SK-N-SH treated with all-trans-retinoic acid at 6 μM for 48 hours (cell line): ENCODE data around the gene TRABD2B.

Experiments
- ATAC-seq: fragments of 200-7000 bp; cut with Tn5 transposase; 3 replicates; pipeline ENCODE4 v1.9.1; 2020; ENCODE audit warnings: mild to moderate bottlenecking, moderate library complexity
- ARNTL ChIP-seq: fragments of 450-650 bp; formaldehyde crosslinking; IDR thresholded peaks from 2 replicates; pipeline ENCODE4 v1.5.0; 2020; ENCODE audit warnings: low read depth, mild to moderate bottlenecking, moderate library complexity, borderline replicate concordance
- BACH2 ChIP-seq: fragments of 250-450 bp; sonication (Bioruptor Pico); IDR thresholded peaks from 2 replicates; pipeline ENCODE4 v1.9.0; 2021; ENCODE audit warnings: mild to moderate bottlenecking, borderline replicate concordance
- CREB5 ChIP-seq: fragments of 250-450 bp; sonication (Bioruptor Pico); IDR thresholded peaks from 2 replicates; pipeline ENCODE4 v1.5.1; 2020; ENCODE audit warnings: low read depth, mild to moderate bottlenecking, moderate library complexity
- CSDC2 ChIP-seq: fragments of 250-450 bp; sonication (Bioruptor Pico); IDR thresholded peaks from 2 replicates; pipeline ENCODE4 v1.5.0; 2020; ENCODE audit warnings: mild to moderate bottlenecking, moderate library complexity
- CSRNP3 ChIP-seq: fragments of 250-450 bp; sonication (Bioruptor Pico); IDR thresholded peaks from 2 replicates; pipeline ENCODE4 v1.5.1; 2021; ENCODE audit warnings: mild to moderate bottlenecking, moderate library complexity
- GLIS3 ChIP-seq: fragments of 250-450 bp; sonication (Bioruptor Pico); IDR thresholded peaks from 2 replicates; pipeline ENCODE4 v1.5.0; 2020; ENCODE audit warnings: mild to moderate bottlenecking, moderate library complexity
- ISL1 ChIP-seq: fragments of 250-450 bp; sonication (Bioruptor Pico); IDR thresholded peaks from 2 replicates; pipeline ENCODE4 v2.1.2; 2022; ENCODE audit warnings: mild to moderate bottlenecking, moderate library complexity
- OSR1 ChIP-seq: fragments of 250-450 bp; sonication (Bioruptor Pico); IDR thresholded peaks from 2 replicates; pipeline ENCODE4 v1.8.0; 2022; ENCODE audit warnings: moderate library complexity, mild to moderate bottlenecking, inconsistent platforms
- PATZ1 ChIP-seq: fragments of 250-450 bp; sonication (Bioruptor Pico); IDR thresholded peaks from 2 replicates; pipeline ENCODE4 v1.8.0; 2020; ENCODE audit warnings: mild to moderate bottlenecking, moderate library complexity, borderline replicate concordance
- POU6F1 ChIP-seq: fragments of 250-450 bp; sonication (Bioruptor Pico); IDR thresholded peaks from 2 replicates; pipeline ENCODE4 v1.8.0; 2021; ENCODE audit warnings: low read depth, mild to moderate bottlenecking, moderate library complexity, borderline replicate concordance
- PPARA ChIP-seq: fragments of 250-450 bp; sonication (Bioruptor Pico); IDR thresholded peaks from 2 replicates; pipeline ENCODE4 v1.5.0; 2020; ENCODE audit warnings: mild to moderate bottlenecking, borderline replicate concordance
- SNAI2 ChIP-seq: fragments of 250-450 bp; sonication (Bioruptor Pico); IDR thresholded peaks from 2 replicates; pipeline ENCODE4 v1.5.0; 2020; ENCODE audit warnings: mild to moderate bottlenecking, moderate library complexity
- TCF4 ChIP-seq: fragments of 250-450 bp; sonication (Bioruptor Pico); IDR thresholded peaks from 2 replicates; pipeline ENCODE4 v1.8.0; 2021; ENCODE audit warnings: mild to moderate bottlenecking, moderate library complexity, borderline replicate concordance
- TOX ChIP-seq: fragments of 250-450 bp; sonication (Bioruptor Pico); IDR thresholded peaks from 2 replicates; pipeline ENCODE4 v1.8.0; 2021; ENCODE audit warnings: mild to moderate bottlenecking, moderate library complexity, borderline replicate concordance
- TSHZ2 ChIP-seq: fragments of 250-450 bp; sonication (Bioruptor Pico); IDR thresholded peaks from 2 replicates; pipeline ENCODE4 v1.5.0; 2020; ENCODE audit warnings: mild to moderate bottlenecking, moderate library complexity
- ZC3H10 ChIP-seq: fragments of 250-450 bp; sonication (Bioruptor Pico); IDR thresholded peaks from 2 replicates; pipeline ENCODE4 v1.5.1; 2021; ENCODE audit warnings: mild to moderate bottlenecking, moderate library complexity
- ZFP3 ChIP-seq: fragments of 250-450 bp; sonication (Bioruptor Pico); IDR thresholded peaks from 2 replicates; pipeline ENCODE4 v1.5.0; 2020; ENCODE audit warnings: mild to moderate bottlenecking, moderate library complexity
- ZFP30 ChIP-seq: fragments of 450-650 bp; formaldehyde crosslinking; IDR thresholded peaks from 2 replicates; pipeline ENCODE4 v1.5.0; 2022; ENCODE audit warnings: mild to moderate bottlenecking, moderate library complexity
- ZNF565 ChIP-seq: fragments of 450-650 bp; formaldehyde crosslinking; conservative IDR thresholded peaks from 2 replicates; pipeline ENCODE4 v1.5.0; 2020; ENCODE audit warnings: low read depth, mild to moderate bottlenecking, moderate library complexity
- ZNF70 ChIP-seq: fragments of 450-650 bp; formaldehyde crosslinking; IDR thresholded peaks from 2 replicates; pipeline ENCODE4 v1.5.0; 2020; ENCODE audit warnings: mild to moderate bottlenecking, moderate library complexity
- ZNF8 ChIP-seq: fragments of 450-650 bp; formaldehyde crosslinking; IDR thresholded peaks from 2 replicates; pipeline ENCODE4 v1.5.0; 2020; ENCODE audit warnings: mild to moderate bottlenecking, moderate library complexity

TRABD2B gene

GRCh38 chr1:48036710-48037355, 39.6 kb upstream of the TRABD2B start:
- ATAC-seq, result no peak

GRCh38 chr1:48035371-48036141, 38.4 kb upstream of the TRABD2B start:
- no peak for TF ChIP-seq PPARA (CRISPR knock-in tag)
- TF ChIP-seq ZNF8, result no peak
- TF ChIP-seq ZC3H10 (CRISPR knock-in tag), result no peak
- no peak for TF ChIP-seq ARNTL (CRISPR knock-in tag)
- no peak for TF ChIP-seq ISL1 (CRISPR knock-in tag)
- no peak for TF ChIP-seq TCF4
- TF ChIP-seq SNAI2, result no peak
- no peak for TF ChIP-seq TSHZ2 (CRISPR knock-in tag)
- no peak for TF ChIP-seq CSDC2 (CRISPR knock-in tag)
- TF ChIP-seq CSRNP3 (CRISPR knock-in tag), result no peak
- TF ChIP-seq ZNF565 (CRISPR knock-in tag), result no peak
- TF ChIP-seq CREB5 (CRISPR knock-in tag), result no peak
- no peak for TF ChIP-seq GLIS3 (CRISPR knock-in tag)
- no peak for TF ChIP-seq ZFP30 (CRISPR knock-in tag)
- no peak for TF ChIP-seq BACH2 (CRISPR knock-in tag)
- ATAC-seq, result no peak

More at GRCh38 chr1:48036710-48037355, 39.6 kb upstream of the TRABD2B start:
- no peak for TF ChIP-seq TCF4
- TF ChIP-seq PPARA (CRISPR knock-in tag), result no peak
- TF ChIP-seq CSRNP3 (CRISPR knock-in tag), result no peak
- no peak for TF ChIP-seq PATZ1 (CRISPR knock-in tag)
- no peak for TF ChIP-seq OSR1 (CRISPR knock-in tag)
- no peak for TF ChIP-seq GLIS3 (CRISPR knock-in tag)
- no peak for TF ChIP-seq ZC3H10 (CRISPR knock-in tag)
- no peak for TF ChIP-seq ZFP30 (CRISPR knock-in tag)
- TF ChIP-seq ISL1 (CRISPR knock-in tag), result no peak
- TF ChIP-seq ARNTL (CRISPR knock-in tag), result no peak
- TF ChIP-seq ZFP3, result no peak
- TF ChIP-seq ZNF565 (CRISPR knock-in tag), result no peak
- no peak for TF ChIP-seq ZNF70

GRCh38 chr1:48033495-48034045, 36.4 kb upstream of the TRABD2B start:
- TF ChIP-seq OSR1 (CRISPR knock-in tag) (no peak), TOX (CRISPR knock-in tag) (no peak), CSRNP3 (CRISPR knock-in tag) (no peak), SNAI2 (no peak), ZFP3 (no peak), ISL1 (CRISPR knock-in tag) (no peak), POU6F1 (CRISPR knock-in tag) (no peak)

More at GRCh38 chr1:48033495-48034045, 36.4 kb upstream of the TRABD2B start:
- ATAC-seq, result no peak
